Loucy (cell line): Measurements from ENCODE around the gene ARHGAP42.

Experiments
- EZH2phosphoT487 ChIP-seq: fragments of 200-600 bp; IDR thresholded peaks from 2 replicates; pipeline ENCODE4 v1.6.1; 2018; ENCODE audit warnings: antibody characterized with exemption, mild to moderate bottlenecking, moderate library complexity, borderline replicate concordance
- TF ChIP-seq, protein P1 (sequence below): fragments of 200-600 bp; sonication (generic); conservative IDR thresholded peaks from 2 replicates; pipeline ENCODE4 v1.5.1; 2014; ENCODE audit warnings: mild to moderate bottlenecking, antibody characterized with exemption, low read length

DNA sequence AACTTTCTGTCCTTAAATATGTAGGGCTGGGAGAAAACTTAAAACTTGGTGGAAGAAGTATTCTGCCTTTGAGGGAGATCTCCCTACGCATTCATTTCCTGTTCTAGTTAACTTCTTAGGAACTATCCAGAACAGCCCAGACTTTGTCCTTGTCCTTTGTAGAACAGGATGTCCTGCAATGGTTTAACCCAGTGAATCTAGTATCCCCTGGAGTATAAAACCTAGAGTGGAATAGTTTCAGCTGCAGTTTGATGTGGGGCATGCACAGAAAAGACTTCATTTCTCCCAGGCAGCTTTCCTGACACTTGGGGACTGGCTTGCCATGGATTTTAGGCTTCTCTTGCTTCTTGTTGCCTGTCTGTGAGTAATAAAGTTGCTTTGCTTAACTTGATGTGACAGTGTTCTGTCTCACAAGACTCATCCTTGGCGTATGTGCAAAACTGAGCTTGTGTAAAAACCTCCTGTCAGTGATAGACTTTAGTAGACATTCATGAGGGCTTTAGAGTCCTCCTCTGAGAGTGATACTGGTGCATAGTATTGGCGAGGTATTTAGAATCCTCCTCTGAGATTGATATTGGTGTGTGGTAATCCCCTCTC, 28.2 kb downstream of the ARHGAP42 start:
- TF ChIP-seq, protein P1, sequence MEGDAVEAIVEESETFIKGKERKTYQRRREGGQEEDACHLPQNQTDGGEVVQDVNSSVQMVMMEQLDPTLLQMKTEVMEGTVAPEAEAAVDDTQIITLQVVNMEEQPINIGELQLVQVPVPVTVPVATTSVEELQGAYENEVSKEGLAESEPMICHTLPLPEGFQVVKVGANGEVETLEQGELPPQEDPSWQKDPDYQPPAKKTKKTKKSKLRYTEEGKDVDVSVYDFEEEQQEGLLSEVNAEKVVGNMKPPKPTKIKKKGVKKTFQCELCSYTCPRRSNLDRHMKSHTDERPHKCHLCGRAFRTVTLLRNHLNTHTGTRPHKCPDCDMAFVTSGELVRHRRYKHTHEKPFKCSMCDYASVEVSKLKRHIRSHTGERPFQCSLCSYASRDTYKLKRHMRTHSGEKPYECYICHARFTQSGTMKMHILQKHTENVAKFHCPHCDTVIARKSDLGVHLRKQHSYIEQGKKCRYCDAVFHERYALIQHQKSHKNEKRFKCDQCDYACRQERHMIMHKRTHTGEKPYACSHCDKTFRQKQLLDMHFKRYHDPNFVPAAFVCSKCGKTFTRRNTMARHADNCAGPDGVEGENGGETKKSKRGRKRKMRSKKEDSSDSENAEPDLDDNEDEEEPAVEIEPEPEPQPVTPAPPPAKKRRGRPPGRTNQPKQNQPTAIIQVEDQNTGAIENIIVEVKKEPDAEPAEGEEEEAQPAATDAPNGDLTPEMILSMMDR: no peak
- TF ChIP-seq EZH2phosphoT487: no peak
